Endothelial cell of umbilical vein (primary cell): Measurements from ENCODE around the gene NCAN. TPM values are rescaled to one million over a fixed set of nuclear protein-coding genes. Genes with fewer than 3 reads are reported as not detected.

ENCODE experiments used
- BruUV-seq: library from RNA; stranded (reverse); fragments of 400-500 nt; replicated peaks from 2 replicates; lab custom pipeline; 2021; lab: Mats Ljungman, UMichigan
- CTCF ChIA-PET: fragments of 300-600, 350-600 bp; sonication (Branson Sonifier 250); formaldehyde crosslinking; loops from one replicate; lab custom pipeline; 2021; ENCODE audit warnings: antibody characterized with exemption, inconsistent platforms; lab: Charles Lee
- POLR2A ChIA-PET: fragments of 300-600, 350-600 bp; sonication (Branson Sonifier 250); formaldehyde crosslinking; loops from one replicate; lab custom pipeline; 2021; ENCODE audit warnings: antibody characterized with exemption, inconsistent platforms; lab: Charles Lee
- DNase-seq: peaks from one replicate; pipeline ENCODE4 v3.0.0-alpha.2; 2011; ENCODE audit warnings: low read depth, low spot score
- FAIRE-seq: peaks from 2 replicates; lab custom pipeline; 2011; peaks lifted over from hg19 to GRCh38; lab: Jason Lieb, UNC
- H2AFZ ChIP-seq: 2 replicates; pipeline ENCODE4 v1.6.0; 2012; ENCODE audit warnings: low read depth, low read length, control low read depth, inconsistent platforms
- H3K27ac ChIP-seq: 2 replicates; pipeline ENCODE4 v1.5.1; 2011; ENCODE audit warnings: low read depth, mild to moderate bottlenecking, control low read depth, low read length, moderate library complexity; ENCODE audit not compliant: insufficient read depth
- H3K27me3 ChIP-seq, 2 experiments: 2 replicates each; pipeline versions ENCODE4 v1.6.0 to v1.6.1; 2011; ENCODE audit warnings: low read length in 2 of 2, mixed read lengths in 1 of 2; ENCODE audit not compliant: control insufficient read depth in 2 of 2, insufficient read depth in 2 of 2
- H3K36me3 ChIP-seq, 2 experiments: 2 replicates in 1 of 2; 3 replicates in 1 of 2; pipeline ENCODE4 v1.5.1; 2011; ENCODE audit warnings: low read length in 2 of 2, mild to moderate bottlenecking in 1 of 2, moderate library complexity in 1 of 2; ENCODE audit not compliant: control insufficient read depth in 2 of 2, insufficient read depth in 2 of 2; ENCODE audit errors: extremely low read depth in 1 of 2
- H3K4me1 ChIP-seq: 3 replicates; pipeline ENCODE4 v1.5.1; 2011; ENCODE audit warnings: mild to moderate bottlenecking, low read length; ENCODE audit not compliant: control insufficient read depth, insufficient read depth; ENCODE audit errors: extremely low read depth
- H3K4me2 ChIP-seq: 2 replicates; pipeline ENCODE4 v1.6.1; 2011; ENCODE audit warnings: low read length, control low read depth, mixed read lengths; ENCODE audit not compliant: insufficient read depth
- H3K4me3 ChIP-seq, 3 experiments: fragments of 200-600 bp in 1 of 3; sonication (generic), shearing (Covaris generic) in 1 of 3; replicated peaks in 1 of 3; 2 replicates each; pipeline ENCODE4 v1.5.1; 2011 to 2016; ENCODE audit warnings: control low read depth in 3 of 3, low read length in 3 of 3, mild to moderate bottlenecking in 2 of 3, inconsistent platforms in 1 of 3, low read depth in 1 of 3, moderate library complexity in 1 of 3; ENCODE audit not compliant: insufficient read depth in 1 of 3
- H3K79me2 ChIP-seq: 2 replicates; pipeline ENCODE4 v1.6.0; 2012; ENCODE audit warnings: low read length, inconsistent platforms; ENCODE audit not compliant: control insufficient read depth, insufficient read depth
- H3K9ac ChIP-seq: replicated peaks from 2 replicates; pipeline ENCODE3; 2011; ENCODE audit warnings: low read length, control low read depth; ENCODE audit not compliant: insufficient read depth; ENCODE audit errors: extremely low read depth
- H3K9me1 ChIP-seq: replicated peaks from 3 replicates; pipeline ENCODE4 v1.6.0; 2011; ENCODE audit warnings: mild to moderate bottlenecking, low read length; ENCODE audit not compliant: control insufficient read depth, insufficient read depth; ENCODE audit errors: extremely low read depth
- H3K9me3 ChIP-seq: replicated peaks from 2 replicates; pipeline ENCODE4 v1.5.1; 2012; ENCODE audit warnings: low read length, inconsistent platforms; ENCODE audit not compliant: control insufficient read depth, insufficient read depth
- H4K20me1 ChIP-seq: replicated peaks from 2 replicates; pipeline ENCODE3; 2011; ENCODE audit warnings: mild to moderate bottlenecking, low read length; ENCODE audit not compliant: control insufficient read depth, insufficient read depth; ENCODE audit errors: extremely low read depth
- CTCF ChIP-seq, 2 donors: IDR thresholded peaks; 1 replicate in 1 of 2; 2 replicates in 1 of 2; pipeline ENCODE4 v1.5.1; 2011; ENCODE audit warnings: low read length in 2 of 2, mild to moderate bottlenecking in 2 of 2, moderate library complexity in 2 of 2, control low read depth in 1 of 2, inconsistent platforms in 1 of 2, low read depth in 1 of 2; ENCODE audit not compliant: insufficient read depth in 1 of 2; ENCODE audit errors: extremely low read depth in 1 of 2
- EZH2 ChIP-seq: IDR thresholded peaks from 2 replicates; pipeline ENCODE4 v1.6.1; 2012; ENCODE audit warnings: borderline replicate concordance, low read depth, mild to moderate bottlenecking, moderate library complexity, low read length, inconsistent platforms; ENCODE audit not compliant: severe bottlenecking
- FOS ChIP-seq: IDR thresholded peaks from 2 replicates; pipeline ENCODE4 v1.6.1; 2011; ENCODE audit warnings: mild to moderate bottlenecking, low read length, moderate library complexity, borderline replicate concordance; ENCODE audit not compliant: insufficient read depth
- GATA2 ChIP-seq: IDR thresholded peaks from 2 replicates; pipeline ENCODE4 v1.7.0; 2011; ENCODE audit warnings: low read depth, mild to moderate bottlenecking, moderate library complexity, mixed read lengths, low read length; ENCODE audit not compliant: insufficient read length, insufficient read depth
- JUN ChIP-seq: IDR thresholded peaks from 2 replicates; pipeline ENCODE4 v1.6.1; 2011; ENCODE audit warnings: borderline replicate concordance, low read depth; ENCODE audit not compliant: insufficient read length, insufficient read depth
- MAX ChIP-seq: IDR thresholded peaks from 2 replicates; pipeline ENCODE4 v1.6.1; 2011; ENCODE audit not compliant: insufficient read depth, insufficient read length
- MYC ChIP-seq: IDR thresholded peaks from one replicate; pipeline ENCODE4 v1.6.1; 2011; ENCODE audit warnings: mild to moderate bottlenecking, low read depth, low read length
- POLR2A ChIP-seq: IDR thresholded peaks from 2 replicates; pipeline ENCODE4 v1.6.1; 2012; ENCODE audit warnings: low read depth, mild to moderate bottlenecking, control low read depth, low read length
- POLR2AphosphoS5 ChIP-seq: IDR thresholded peaks from 2 replicates; pipeline ENCODE4 v1.6.1; 2012; ENCODE audit warnings: low read depth, mild to moderate bottlenecking, control low read depth, low read length, moderate library complexity; ENCODE audit not compliant: insufficient read depth
- dilution Hi-C: fragments of 300-500 bp; cut with MboI; formaldehyde crosslinking; loops from one replicate; pipeline ENCODE4 v1.15.0; 2019; ENCODE audit warnings: low sequenced_read_pairs; ENCODE audit not compliant: extremely low pct_ligation_motif_present
- intact Hi-C: fragments of 100-400 bp; cut with micrococcal nuclease; formaldehyde crosslinking; loops from one replicate; pipeline ENCODE4 v1.10.0; 2022
- polyA plus RNA-seq, 4 experiments: library from polyadenylated mRNA; depleted of rRNA in 3 of 4; stranded (reverse) in 3 of 4; unstranded in 1 of 4; fragments of >200 nt; gene quantifications; 2 replicates each; pipeline versions ENCODE4 v1.2.1 to v1.2.3, GENCODE V29; 2011 to 2012; ENCODE audit warnings: missing spikeins in 1 of 4
- total RNA-seq: library from RNA; stranded (reverse); gene quantifications from 2 replicates; pipeline ENCODE4 v1.2.3, GENCODE V29; 2021

The NCAN gene
- total and polyA plus RNA-seq, 2 donors (not counting 3 experiments of a cell fraction or from before 2014, with no cell fraction given) = not detected

- H3K36me3 ChIP-seq = no peaks in the 10 kb centered on the region
- H3K27me3 ChIP-seq = peaks cover 2% of the 10 kb centered on the region in 2 experiments
- H3K79me2 ChIP-seq = no peaks in the 10 kb centered on the region
- DNase-seq = no peak
- intact Hi-C loops (no loop called here), dilution Hi-C loops (no loop called here)
- no peak overlapping the region for H3K9ac ChIP-seq
- no peak for TF ChIP-seq JUN
- no peak for TF ChIP-seq FOS
- TF ChIP-seq EZH2 = no peak
- no peak for TF ChIP-seq CTCF (IDR thresholded peaks at IDR 0.05; ENCODE audit: extremely low read depth in 1 of 2, insufficient read depth in 1 of 2, low read depth in 1 of 2, low read length in 2 of 2)
- TF ChIP-seq POLR2AphosphoS5 = no peak
- no peak for TF ChIP-seq GATA2
- TF ChIP-seq MAX = no peak
- TF ChIP-seq MYC = no peak
- no peak for TF ChIP-seq POLR2A
- no peaks in the 10 kb centered on the region for H3K9me1 ChIP-seq
- BruUV-seq = no TSS peak
- no peak overlapping the region for H3K4me3 ChIP-seq
- ChIA-PET POLR2A (no interaction called here), CTCF (interaction anchor here (0.6 to 2.2 kb wide), 12 partner anchors 8 to 266 kb away, joined by 3 to 10 read pairs (median 3); partner anchors contain the start of gene NR2C2AP)
- H2AFZ ChIP-seq = peak overlapping the region; percentile 59
- H3K9me3 ChIP-seq = no peaks in the 10 kb centered on the region
- no peak overlapping the region for H3K27ac ChIP-seq
- H3K4me1 ChIP-seq = no peaks in the 10 kb centered on the region
- no peaks in the 10 kb centered on the region for H4K20me1 ChIP-seq
- no peak overlapping the region for H3K4me2 ChIP-seq
- FAIRE-seq = no peak
Measured at GRCh38 chr19:19224150-19224851, 12.5 kb downstream of the NCAN start.
